Loucy (cell line): ENCODE measurements around the gene C15orf62.

ENCODE experiments used
- CTCF ChIP-seq: fragments of 200-600 bp; sonication (generic); conservative IDR thresholded peaks from 2 replicates; pipeline ENCODE4 v1.5.1; 2014; ENCODE audit warnings: mild to moderate bottlenecking, antibody characterized with exemption, low read length
- EZH2phosphoT487 ChIP-seq: fragments of 200-600 bp; IDR thresholded peaks from 2 replicates; pipeline ENCODE4 v1.6.1; 2018; ENCODE audit warnings: antibody characterized with exemption, mild to moderate bottlenecking, moderate library complexity, borderline replicate concordance

GRCh38 chr15:40776537-40777141, 6.9 kb downstream of the C15orf62 start:
- TF ChIP-seq CTCF (no peak), EZH2phosphoT487 (no peak)
